CD14-positive monocyte (primary cell): ENCODE results near the gene USP6. TPM values are rescaled to one million over a fixed set of nuclear protein-coding genes. Genes with fewer than 3 reads are reported as not detected.
"Not testable (repeated sequence)": the region's sequence is repeated elsewhere in the genome, so short reads cannot be mapped to it uniquely, and the experiment has no call there.

Experiments
- DNase-seq, 3 donors: peaks; one replicate each; pipeline ENCODE4 v3.0.0-alpha.2; 2011 to 2022
- H2AFZ ChIP-seq: 2 replicates; pipeline ENCODE4 v1.6.0; 2012; ENCODE audit warnings: mild to moderate bottlenecking, low read depth, low read length, inconsistent platforms; ENCODE audit not compliant: insufficient read depth, poor library complexity, severe bottlenecking
- H3K27ac ChIP-seq, 2 donors: 1 replicate in 1 of 2; 2 replicates in 1 of 2; pipeline ENCODE4 v1.5.1; 2012 to 2013; ENCODE audit warnings: low read length in 2 of 2, control low read depth in 1 of 2, inconsistent platforms in 1 of 2, low read depth in 1 of 2, mild to moderate bottlenecking in 1 of 2
- H3K27me3 ChIP-seq, 2 donors: one replicate each; pipeline versions ENCODE4 v1.6.0 to v1.6.1; 2011 to 2013; ENCODE audit warnings: low read length in 2 of 2; ENCODE audit not compliant: control insufficient read depth in 2 of 2, insufficient read depth in 2 of 2
- H3K36me3 ChIP-seq, 2 donors: replicated peaks in 1 of 2; 1 replicate in 1 of 2; 2 replicates in 1 of 2; pipeline versions ENCODE4 v1.5.1 to v1.6.1; 2012 to 2013; ENCODE audit warnings: low read length in 2 of 2, control low read depth in 1 of 2, inconsistent platforms in 1 of 2, mild to moderate bottlenecking in 1 of 2; ENCODE audit not compliant: insufficient read depth in 2 of 2, control insufficient read depth in 1 of 2
- H3K4me1 ChIP-seq, 2 donors: 1 replicate in 1 of 2; 2 replicates in 1 of 2; pipeline versions ENCODE4 v1.5.1 to v1.6.1; 2012 to 2013; ENCODE audit warnings: low read length in 2 of 2, control low read depth in 1 of 2, inconsistent platforms in 1 of 2, mild to moderate bottlenecking in 1 of 2, moderate library complexity in 1 of 2; ENCODE audit not compliant: insufficient read depth in 2 of 2, control insufficient read depth in 1 of 2
- H3K4me2 ChIP-seq: replicated peaks from 2 replicates; pipeline ENCODE3; 2012; ENCODE audit warnings: low read length, moderate library complexity, mild to moderate bottlenecking; ENCODE audit not compliant: poor library complexity, severe bottlenecking; ENCODE audit errors: extremely low read depth
- H3K4me3 ChIP-seq, 3 experiments: fragments of 200-600 bp in 1 of 3; sonication (generic) in 1 of 3; replicated peaks in 1 of 3; 1 replicate in 2 of 3; 2 replicates in 1 of 3; pipeline ENCODE4 v1.5.1; 2011 to 2013; ENCODE audit warnings: low read length in 3 of 3, mild to moderate bottlenecking in 3 of 3, control low read depth in 2 of 3, low read depth in 2 of 3, inconsistent platforms in 1 of 3, moderate library complexity in 1 of 3
- H3K79me2 ChIP-seq: 2 replicates; pipeline ENCODE4 v1.6.0; 2012; ENCODE audit warnings: mild to moderate bottlenecking, control low read depth, inconsistent platforms, low read length, moderate library complexity; ENCODE audit not compliant: insufficient read depth
- H3K9ac ChIP-seq: 2 replicates; pipeline ENCODE4 v1.6.0; 2017; ENCODE audit warnings: low read length, mild to moderate bottlenecking; ENCODE audit not compliant: insufficient read depth, poor library complexity, severe bottlenecking
- H3K9me3 ChIP-seq, 2 donors: replicated peaks in 1 of 2; 1 replicate in 1 of 2; 2 replicates in 1 of 2; pipeline versions ENCODE4 v1.5.1 to v1.6.1; 2012 to 2013; ENCODE audit warnings: low read length in 2 of 2, control low read depth in 1 of 2; ENCODE audit not compliant: control insufficient read depth in 1 of 2, insufficient read depth in 1 of 2
- H4K20me1 ChIP-seq: 2 replicates; pipeline ENCODE4 v1.6.0; 2012; ENCODE audit warnings: mild to moderate bottlenecking, low read length, control low read depth, moderate library complexity; ENCODE audit not compliant: insufficient read depth
- H3K27ac Mint-ChIP-seq, 7 donors: one replicate each; pipeline ENCODE4 v1.8.0; 2020; ENCODE audit warnings: mild to moderate bottlenecking in 7 of 7, mixed read lengths in 7 of 7, moderate library complexity in 6 of 7, inconsistent platforms in 2 of 7
- H3K27me3 Mint-ChIP-seq, 3 donors: one replicate each; pipeline ENCODE4 v1.8.0; 2021 to 2022; ENCODE audit warnings: low read depth in 3 of 3, mild to moderate bottlenecking in 3 of 3, mixed read lengths in 3 of 3, moderate library complexity in 3 of 3, inconsistent platforms in 1 of 3
- H3K36me3 Mint-ChIP-seq, 2 donors: one replicate each; pipeline ENCODE4 v1.8.0; 2020; ENCODE audit warnings: mixed read lengths in 2 of 2, inconsistent platforms in 1 of 2, mild to moderate bottlenecking in 1 of 2
- H3K4me1 Mint-ChIP-seq: one replicate; pipeline ENCODE4 v1.8.0; 2020; ENCODE audit warnings: mild to moderate bottlenecking, mixed read lengths
- H3K4me3 Mint-ChIP-seq, 2 donors: one replicate each; pipeline ENCODE4 v1.8.0; 2020; ENCODE audit warnings: mild to moderate bottlenecking in 2 of 2, mixed read lengths in 2 of 2, moderate library complexity in 1 of 2
- H3K9me3 Mint-ChIP-seq, 7 donors: one replicate each; pipeline ENCODE4 v1.8.0; 2020 to 2022; ENCODE audit warnings: mixed read lengths in 7 of 7, mild to moderate bottlenecking in 6 of 7, moderate library complexity in 6 of 7, inconsistent platforms in 2 of 7
- WGBS: methylation state at CpG from one replicate; pipeline ENCODE4 v1.1.5; 2013; ENCODE audit warnings: missing lambda C conversion rate; ENCODE audit not compliant: insufficient coverage; 5-methylcytosine and 5-hydroxymethylcytosine counted together
- intact Hi-C, 2 donors: fragments of 100-400 bp; cut with micrococcal nuclease; formaldehyde crosslinking; loops; one replicate each; pipeline versions ENCODE4 v1.15.0 to v1.15.1; 2023
- polyA plus RNA-seq, 3 donors: library from polyadenylated mRNA; depleted of rRNA in 1 of 3; unstranded in 2 of 3; stranded (reverse) in 1 of 3; fragments of 300-500 nt in 2 of 3; fragments of >200 nt in 1 of 3; fragmentation: Illumina TruSeq in 2 of 3; gene quantifications; 1 replicate in 2 of 3; 2 replicates in 1 of 3; pipeline ENCODE4 v1.2.3, GENCODE V29; 2012 to 2021
- TF ChIP-seq, protein P1 (sequence below): fragments of 200-600 bp; IDR thresholded peaks from one replicate; pipeline ENCODE4 v1.8.0; 2022; ENCODE audit warnings: antibody characterized with exemption, mild to moderate bottlenecking

USP6 gene
- polyA plus RNA-seq, 3 donors: 0.02 to 0.08 (median 0.02) TPM

- 89% methylated on average over 3 of the region's 7 CpGs for WGBS
- H3K27me3 Mint-ChIP-seq: peaks cover 2 to 6% (median 4%) of the 10 kb centered on the region in 3 donors
- no peaks in the 10 kb centered on the region for H3K27me3 ChIP-seq
Measured at GRCh38 chr17:5131146-5131715, 15.4 kb downstream of the USP6 start.

GRCh38 chr17:5131799-5132502 lies 16.1 kb downstream of the USP6 start:
- H2AFZ ChIP-seq, H3K9me3 ChIP-seq, H3K4me1 Mint-ChIP-seq, H3K36me3 ChIP-seq, DNase-seq, H4K20me1 ChIP-seq, H3K27me3 ChIP-seq, H3K9me3 Mint-ChIP-seq, H3K79me2 ChIP-seq, H3K9ac ChIP-seq, H3K4me3 ChIP-seq, H3K27ac ChIP-seq, H3K4me1 ChIP-seq, intact Hi-C loops, H3K36me3 Mint-ChIP-seq, H3K4me2 ChIP-seq, H3K27me3 Mint-ChIP-seq, H3K4me3 Mint-ChIP-seq: not testable (repeated sequence)
- peak overlapping the region in 1 of 7 donors; percentile 73 for H3K27ac Mint-ChIP-seq
- 97% methylated on average over 14 of the region's 16 CpGs for WGBS

More at GRCh38 chr17:5131146-5131715, 15.4 kb downstream of the USP6 start:
- Histone ChIP-seq H3K4me3 (no peak overlapping the region), H3K4me1 (no peaks in the 10 kb centered on the region), H3K36me3 (no peaks in the 10 kb centered on the region), H3K27ac (no peak overlapping the region), H3K9me3 (no peaks in the 10 kb centered on the region), H3K4me2 (no peak overlapping the region), H3K79me2 (no peaks in the 10 kb centered on the region), H3K9ac (no peak overlapping the region), H4K20me1 (no peaks in the 10 kb centered on the region), H2AFZ (no peak overlapping the region)
- Mint-ChIP-seq H3K4me3 (no peak overlapping the region), H3K27ac (peak overlapping the region in 1 of 7 donors; percentile 53), H3K9me3 (peaks cover 0 to 1% (median 0%) of the 10 kb centered on the region in 7 donors), H3K36me3 (no peaks in the 10 kb centered on the region), H3K4me1 (no peaks in the 10 kb centered on the region)
- DNase-seq: no peak
- TF ChIP-seq, protein P1, sequence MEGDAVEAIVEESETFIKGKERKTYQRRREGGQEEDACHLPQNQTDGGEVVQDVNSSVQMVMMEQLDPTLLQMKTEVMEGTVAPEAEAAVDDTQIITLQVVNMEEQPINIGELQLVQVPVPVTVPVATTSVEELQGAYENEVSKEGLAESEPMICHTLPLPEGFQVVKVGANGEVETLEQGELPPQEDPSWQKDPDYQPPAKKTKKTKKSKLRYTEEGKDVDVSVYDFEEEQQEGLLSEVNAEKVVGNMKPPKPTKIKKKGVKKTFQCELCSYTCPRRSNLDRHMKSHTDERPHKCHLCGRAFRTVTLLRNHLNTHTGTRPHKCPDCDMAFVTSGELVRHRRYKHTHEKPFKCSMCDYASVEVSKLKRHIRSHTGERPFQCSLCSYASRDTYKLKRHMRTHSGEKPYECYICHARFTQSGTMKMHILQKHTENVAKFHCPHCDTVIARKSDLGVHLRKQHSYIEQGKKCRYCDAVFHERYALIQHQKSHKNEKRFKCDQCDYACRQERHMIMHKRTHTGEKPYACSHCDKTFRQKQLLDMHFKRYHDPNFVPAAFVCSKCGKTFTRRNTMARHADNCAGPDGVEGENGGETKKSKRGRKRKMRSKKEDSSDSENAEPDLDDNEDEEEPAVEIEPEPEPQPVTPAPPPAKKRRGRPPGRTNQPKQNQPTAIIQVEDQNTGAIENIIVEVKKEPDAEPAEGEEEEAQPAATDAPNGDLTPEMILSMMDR: no peak
- intact Hi-C loops: no loop called here

- H4K20me1 ChIP-seq, H3K4me1 Mint-ChIP-seq, H3K4me1 ChIP-seq, H3K27ac ChIP-seq, H3K27me3 ChIP-seq, H3K9me3 Mint-ChIP-seq, H3K9me3 ChIP-seq, H3K4me3 Mint-ChIP-seq, DNase-seq, H3K79me2 ChIP-seq, H3K9ac ChIP-seq, H3K4me2 ChIP-seq, H3K36me3 ChIP-seq, H3K4me3 ChIP-seq, intact Hi-C loops, H3K27me3 Mint-ChIP-seq, H2AFZ ChIP-seq, H3K36me3 Mint-ChIP-seq: not testable (repeated sequence)
- WGBS: 94% methylated on average over 10 of the region's 15 CpGs
- peak overlapping the region in 2 of 7 donors; percentile 13 to 73 for H3K27ac Mint-ChIP-seq
Measured at GRCh38 chr17:5132503-5133225, 16.8 kb downstream of the USP6 start.
